ENCODE data around the gene TMEM245. TPM values are rescaled to one million over a fixed set of nuclear protein-coding genes. Genes with fewer than 3 reads are reported as not detected.

The TMEM245 gene
- total and polyA plus RNA-seq, 2 of the 13 experiments (the other 11 are each of a cell fraction or from before 2014, with no cell fraction given) = 53.5 to 55.4 TPM

- H3K9me3 ChIP-seq (ENCODE audit: low read length) = no peaks in the 10 kb centered on the region
- no peak for ATAC-seq
- ChIA-PET CTCF (ENCODE audit: low intra/inter-chr PET ratio, low total read pairs) (no interaction called here), POLR2A (no interaction called here)
- no peaks in the 10 kb centered on the region for H3K79me2 ChIP-seq (ENCODE audit: insufficient read depth, low read length)
- H3K4me2 ChIP-seq (ENCODE audit: low read depth, low read length) = no peak overlapping the region
- H3K27me3 ChIP-seq (ENCODE audit: control insufficient read depth in 1 of 2, insufficient read depth in 2 of 2, low read length in 2 of 2) = no peaks in the 10 kb centered on the region
- intact Hi-C loops (cut with micrococcal nuclease; ENCODE audit: unreplicated experiment) (no loop called here), in situ Hi-C loops (cut with HindIII; ENCODE audit: extremely low pct_ligation_motif_present, low pct_unique_long_range_greater_than_20kb) (no loop called here)
- DNase-seq (ENCODE audit: low spot score) = no peak
- TF ChIP-seq ZNF460 (CRISPR knock-in tag; IDR thresholded peaks at IDR 0.05; ENCODE audit: borderline replicate concordance) (no peak), ZNF75D (CRISPR knock-in tag; IDR thresholded peaks at IDR 0.05; ENCODE audit: borderline replicate concordance) (no peak), SSRP1 (CRISPR knock-in tag; IDR thresholded peaks at IDR 0.05) (no peak), ZNF350 (CRISPR knock-in tag; IDR thresholded peaks at IDR 0.05; ENCODE audit: borderline replicate concordance, low read depth) (no peak), ZNF20 (CRISPR knock-in tag; IDR thresholded peaks at IDR 0.05) (no peak), NFE2L1 (CRISPR knock-in tag; IDR thresholded peaks at IDR 0.05; ENCODE audit: borderline replicate concordance) (no peak)
- peaks cover 14% of the 10 kb centered on the region for H3K4me1 ChIP-seq (ENCODE audit: insufficient read depth, low read length)
- H3K9ac ChIP-seq (ENCODE audit: insufficient read depth, low read depth, low read length) = no peak overlapping the region
- H3K4me3 ChIP-seq (replicated peaks in 1 of 3; ENCODE audit: insufficient read depth in 1 of 3, low read depth in 2 of 3, low read length in 3 of 3) = no peak overlapping the region
- no peak overlapping the region for H2AFZ ChIP-seq (ENCODE audit: low read length)
- H3K27ac ChIP-seq (ENCODE audit: extremely low read length, insufficient read depth, low read length) = no peak overlapping the region
- BruUV-seq (replicated peaks) = no TSS peak
- FAIRE-seq = no peak
- H4K20me1 ChIP-seq (ENCODE audit: insufficient read depth, low read length) = no peaks in the 10 kb centered on the region
- no peaks in the 10 kb centered on the region for H3K36me3 ChIP-seq (replicated peaks in 1 of 2; ENCODE audit: control insufficient read depth in 1 of 2, insufficient read depth in 2 of 2, low read length in 2 of 2)
Observed at GRCh38 chr9:109158651-109159050, 38.9 kb upstream of the TMEM245 start.

- intact Hi-C loops (cut with micrococcal nuclease; ENCODE audit: unreplicated experiment) (no loop called here), in situ Hi-C loops (cut with HindIII; ENCODE audit: extremely low pct_ligation_motif_present, low pct_unique_long_range_greater_than_20kb) (no loop called here)
- Histone ChIP-seq H3K4me3 (replicated peaks in 1 of 3; ENCODE audit: insufficient read depth in 1 of 3, low read depth in 2 of 3, low read length in 3 of 3) (no peak overlapping the region), H3K9me3 (ENCODE audit: low read length) (peaks cover 8% of the 10 kb centered on the region), H4K20me1 (ENCODE audit: insufficient read depth, low read length) (no peaks in the 10 kb centered on the region), H3K4me1 (ENCODE audit: insufficient read depth, low read length) (peaks cover 14% of the 10 kb centered on the region), H3K36me3 (replicated peaks in 1 of 2; ENCODE audit: control insufficient read depth in 1 of 2, insufficient read depth in 2 of 2, low read length in 2 of 2) (no peaks in the 10 kb centered on the region), H3K79me2 (ENCODE audit: insufficient read depth, low read length) (no peaks in the 10 kb centered on the region), H3K4me2 (ENCODE audit: low read depth, low read length) (no peak overlapping the region), H3K9ac (ENCODE audit: insufficient read depth, low read depth, low read length) (no peak overlapping the region), H2AFZ (ENCODE audit: low read length) (no peak overlapping the region), H3K27ac (ENCODE audit: extremely low read length, insufficient read depth, low read length) (no peak overlapping the region), H3K27me3 (ENCODE audit: control insufficient read depth in 1 of 2, insufficient read depth in 2 of 2, low read length in 2 of 2) (no peaks in the 10 kb centered on the region)
- WGBS (ENCODE audit: low lambda C conversion rate) = 48% methylated on average over 8 of the region's 8 CpGs
- FAIRE-seq (no peak), DNase-seq (ENCODE audit: low spot score) (no peak), ATAC-seq (no peak)
- BruUV-seq (replicated peaks) = no TSS peak
- CTCF ChIA-PET (ENCODE audit: low intra/inter-chr PET ratio, low total read pairs) = no interaction called here
- no peak for TF ChIP-seq MED1 (CRISPR knock-in tag; IDR thresholded peaks at IDR 0.05)
- TF ChIP-seq FLYWCH1 (CRISPR knock-in tag; IDR thresholded peaks at IDR 0.05) = no peak
- no peak for TF ChIP-seq ZBTB33 (CRISPR knock-in tag; IDR thresholded peaks at IDR 0.05)
- no peak for TF ChIP-seq ZFP1 (CRISPR knock-in tag; IDR thresholded peaks at IDR 0.05)
- no peak for TF ChIP-seq POLR2AphosphoS2 (IDR thresholded peaks at IDR 0.05; ENCODE audit: low read depth, low read length)
- no peak for TF ChIP-seq ATM (IDR thresholded peaks at IDR 0.05; ENCODE audit: borderline replicate concordance)
- no peak for TF ChIP-seq ZNF207 (IDR thresholded peaks at IDR 0.05; ENCODE audit: borderline replicate concordance)
- no peak for TF ChIP-seq ZNF354B (CRISPR knock-in tag; IDR thresholded peaks at IDR 0.05)
- no peak for TF ChIP-seq PAWR (CRISPR knock-in tag; IDR thresholded peaks at IDR 0.05; ENCODE audit: borderline replicate concordance)
- no peak for TF ChIP-seq ESRRA (CRISPR knock-in tag; IDR thresholded peaks at IDR 0.05; ENCODE audit: low read depth)
- no peak for TF ChIP-seq AGO2 (optimal IDR thresholded peaks at IDR 0.05; ENCODE audit: low read depth, low read length)
- TF ChIP-seq SAFB2 (CRISPR knock-in tag; IDR thresholded peaks at IDR 0.05; ENCODE audit: borderline replicate concordance, low read depth) = no peak
- TF ChIP-seq FOXP1 (IDR thresholded peaks at IDR 0.05) = no peak
- TF ChIP-seq FOXP1 (CRISPR knock-in tag; IDR thresholded peaks at IDR 0.05) = no peak
- POLR2A ChIA-PET = no interaction called here
Observed at GRCh38 chr9:109156708-109157107, 37.0 kb upstream of the TMEM245 start.

All from HepG2 (cell line).